HFF-Myc (cell line): Measurements from ENCODE around the gene CCHCR1.

Source experiments
- DNase-seq: peaks from one replicate; pipeline ENCODE4 v3.0.0-alpha.2; 2011; ENCODE audit warnings: low read depth; ENCODE audit errors: extremely low read depth
- H3K4me3 ChIP-seq: replicated peaks from 2 replicates; pipeline ENCODE4 v1.5.1; 2011; ENCODE audit warnings: low read depth, mild to moderate bottlenecking, control low read depth, low read length
- CTCF ChIP-seq: IDR thresholded peaks from 2 replicates; pipeline ENCODE4 v1.5.1; 2012; ENCODE audit warnings: mild to moderate bottlenecking, low read depth, low read length, control low read depth; ENCODE audit errors: missing control alignments

The CCHCR1 gene

GRCh38 chr6:31103136-31103535, 54.5 kb downstream of the CCHCR1 start:
- no peak overlapping the region for H3K4me3 ChIP-seq
- TF ChIP-seq CTCF, result no peak
- DNase-seq, result no peak

- TF ChIP-seq CTCF, result no peak
- DNase-seq, result no peak
- H3K4me3 ChIP-seq, result no peak overlapping the region
These were observed 59.1 kb downstream of the CCHCR1 start for GRCh38 chr6:31098449-31098938.

GRCh38 chr6:31096656-31097055, 60.9 kb downstream of the CCHCR1 start:
- no peak for TF ChIP-seq CTCF
- H3K4me3 ChIP-seq, result no peak overlapping the region
- DNase-seq, result no peak

GRCh38 chr6:31096215-31096614, 61.4 kb downstream of the CCHCR1 start:
- no peak for TF ChIP-seq CTCF
- no peak for DNase-seq
- no peak overlapping the region for H3K4me3 ChIP-seq

- no peak overlapping the region for H3K4me3 ChIP-seq
- TF ChIP-seq CTCF, result no peak
- DNase-seq, result no peak
These were observed 63.2 kb downstream of the CCHCR1 start for GRCh38 chr6:31094389-31094881.

GRCh38 chr6:31092769-31093505, 64.7 kb downstream of the CCHCR1 start:
- H3K4me3 ChIP-seq, result no peak overlapping the region
- no peak for DNase-seq
- no peak for TF ChIP-seq CTCF
